Urothelium cell line (cell line): ENCODE results near the gene DSTYK.

Source experiments
- DNase-seq: peaks from one replicate; pipeline ENCODE4 v3.0.0; 2011; ENCODE audit warnings: low spot score, mixed read lengths
- FAIRE-seq: peaks from 2 replicates; lab custom pipeline; 2011; peaks lifted over from hg19 to GRCh38; lab: Jason Lieb, UNC

Gene DSTYK

DNA sequence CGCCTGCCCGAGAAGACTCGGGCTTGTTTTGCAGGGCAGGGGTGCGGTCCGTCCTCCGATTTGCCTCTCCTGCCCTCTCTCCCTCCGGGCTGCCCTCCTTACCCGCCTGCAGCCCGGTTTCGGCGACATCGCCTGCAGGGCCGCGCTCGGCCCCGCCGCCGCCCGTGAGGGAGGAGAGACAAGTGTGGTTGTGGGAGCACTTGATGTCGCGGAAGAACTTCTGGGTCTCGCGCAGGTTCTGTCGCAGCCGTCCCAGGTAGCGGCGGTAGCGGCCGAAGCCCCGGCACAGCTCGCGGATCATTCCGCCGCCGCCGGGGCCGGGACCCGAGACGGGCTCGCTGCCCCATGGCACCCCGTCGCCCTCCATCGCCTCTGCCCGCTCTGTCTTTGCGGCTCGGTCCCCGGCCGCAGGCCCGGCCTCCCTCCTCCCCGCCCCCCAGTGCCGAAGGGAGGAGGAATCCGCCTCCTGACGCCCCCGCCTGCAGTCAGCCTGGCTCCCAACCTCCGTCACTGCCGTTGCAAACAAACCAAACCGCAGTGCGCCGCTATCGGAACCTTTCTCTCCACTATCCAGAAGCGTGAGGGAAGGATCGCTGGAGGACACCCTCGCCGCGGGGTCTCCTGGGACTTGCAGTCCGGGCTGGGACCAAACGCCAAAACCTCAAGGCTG lies at the start of gene DSTYK:
TSS of gene DSTYK (minus strand) at position 534 of the 670 bp plus-strand sequence. CDS start at position 367, 167 bp downstream.
- FAIRE-seq (peak; percentile 46), DNase-seq (peak; percentile 93)

DNA sequence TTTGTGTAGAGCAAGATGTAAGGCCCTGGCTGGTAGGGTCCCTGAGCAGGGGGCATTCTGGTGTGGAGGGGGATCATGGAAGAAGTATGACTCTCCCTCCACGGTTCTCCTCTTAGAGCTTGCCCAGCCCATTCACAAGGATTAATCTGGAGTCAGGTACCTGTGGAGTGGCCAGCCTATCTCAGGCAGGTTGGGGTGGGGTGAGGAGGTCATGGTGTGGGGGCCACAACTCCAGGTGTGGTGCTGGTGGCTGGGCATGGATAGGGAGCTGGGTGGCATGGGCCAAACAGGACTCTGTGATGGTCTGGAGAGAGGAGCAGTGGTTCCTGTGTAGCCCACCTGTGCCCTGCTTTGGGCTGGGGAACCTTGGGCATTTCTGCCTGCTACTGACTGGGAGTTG lies 48.5 kb upstream of the DSTYK start:
- FAIRE-seq, result no peak
- no peak for DNase-seq

DNA sequence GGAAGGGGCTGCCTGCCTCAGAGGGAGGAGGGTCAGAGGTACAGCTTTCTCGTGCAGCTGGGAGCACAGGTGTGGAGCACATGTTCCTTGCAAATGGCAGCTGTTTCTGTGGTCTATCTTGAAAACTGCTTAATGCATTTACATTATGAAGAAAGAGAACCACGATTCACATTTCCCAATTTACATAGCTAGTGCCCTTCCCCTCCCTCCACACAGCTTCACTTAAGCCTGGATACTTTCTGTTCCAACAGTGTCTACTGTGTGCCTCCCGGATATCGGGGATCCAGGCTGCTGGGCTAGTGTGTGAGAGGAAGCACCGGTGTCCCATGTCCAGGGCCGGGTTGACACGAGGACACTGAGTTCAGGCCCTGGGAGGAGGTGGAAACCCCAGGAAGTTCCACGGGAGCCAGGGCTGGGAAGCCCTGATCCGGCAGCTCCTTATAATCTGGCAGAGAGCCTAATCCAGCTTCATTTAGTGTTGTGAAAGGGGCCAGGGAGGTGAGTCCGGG lies 47.9 kb upstream of the DSTYK start:
- DNase-seq, result no peak
- FAIRE-seq, result no peak

GRCh38 chr1:205258719-205259118 lies 47.2 kb upstream of the DSTYK start:
- FAIRE-seq (no peak), DNase-seq (peak; percentile 76)

- FAIRE-seq, result no peak
- no peak for DNase-seq
These were observed 46.8 kb upstream of the DSTYK start for GRCh38 chr1:205258261-205258691.

DNA sequence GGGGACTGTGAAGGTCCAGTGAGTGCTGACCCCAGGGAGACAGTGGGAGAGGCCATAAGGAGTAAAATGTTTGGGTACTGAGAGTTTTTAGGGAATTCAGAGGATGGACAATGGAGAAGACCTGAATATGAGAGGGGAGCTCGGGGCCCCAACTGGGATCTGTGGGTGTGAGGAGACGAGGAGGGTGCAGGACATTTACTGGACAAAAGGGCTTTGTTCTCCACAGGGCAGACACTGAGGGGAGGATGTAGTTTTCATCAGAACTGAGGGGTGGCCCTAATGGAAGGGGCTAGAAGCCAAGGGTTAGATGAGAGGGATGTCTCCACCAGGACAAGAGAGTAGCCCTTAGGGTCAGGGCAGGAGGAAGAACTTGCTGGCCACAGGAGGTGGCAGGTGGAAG lies 46.2 kb upstream of the DSTYK start:
- no peak for FAIRE-seq

DNA sequence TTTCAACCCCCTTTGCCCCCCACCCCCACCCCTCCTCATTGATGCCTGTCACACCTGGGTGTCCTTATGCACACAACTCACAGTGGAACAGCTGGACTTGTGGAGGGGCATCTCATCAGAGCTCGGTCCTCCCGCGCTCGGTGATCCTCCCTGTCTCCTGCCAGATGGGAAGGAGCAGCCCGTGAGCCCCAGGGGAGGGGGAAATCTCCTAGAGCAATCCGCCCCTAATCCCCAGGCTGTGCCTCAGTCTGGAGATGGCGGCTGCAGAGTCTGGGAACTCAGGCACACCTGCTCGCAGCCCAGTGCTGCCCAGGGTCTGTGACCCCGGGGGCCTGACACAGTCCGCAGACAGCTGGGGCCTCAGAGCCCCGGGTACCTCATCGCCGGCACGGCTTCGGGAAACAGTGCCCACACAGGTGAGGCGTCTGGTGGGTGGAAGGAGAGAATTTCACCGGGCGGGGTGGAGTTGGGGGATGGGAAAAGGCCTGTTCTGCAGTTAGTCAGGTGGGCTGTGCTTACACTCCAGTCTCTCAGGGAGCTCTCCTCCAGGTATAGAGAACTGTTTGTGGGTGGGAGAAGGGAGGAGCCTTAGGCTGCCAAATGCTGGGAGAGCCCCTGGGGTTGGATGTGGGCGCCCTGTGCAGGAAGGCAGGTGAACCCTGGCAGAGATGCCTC lies 45.6 kb upstream of the DSTYK start:
- DNase-seq (no peak), FAIRE-seq (no peak)

More for the DNA sequence above, 46.2 kb upstream of the DSTYK start:
- no peak for DNase-seq

DNA sequence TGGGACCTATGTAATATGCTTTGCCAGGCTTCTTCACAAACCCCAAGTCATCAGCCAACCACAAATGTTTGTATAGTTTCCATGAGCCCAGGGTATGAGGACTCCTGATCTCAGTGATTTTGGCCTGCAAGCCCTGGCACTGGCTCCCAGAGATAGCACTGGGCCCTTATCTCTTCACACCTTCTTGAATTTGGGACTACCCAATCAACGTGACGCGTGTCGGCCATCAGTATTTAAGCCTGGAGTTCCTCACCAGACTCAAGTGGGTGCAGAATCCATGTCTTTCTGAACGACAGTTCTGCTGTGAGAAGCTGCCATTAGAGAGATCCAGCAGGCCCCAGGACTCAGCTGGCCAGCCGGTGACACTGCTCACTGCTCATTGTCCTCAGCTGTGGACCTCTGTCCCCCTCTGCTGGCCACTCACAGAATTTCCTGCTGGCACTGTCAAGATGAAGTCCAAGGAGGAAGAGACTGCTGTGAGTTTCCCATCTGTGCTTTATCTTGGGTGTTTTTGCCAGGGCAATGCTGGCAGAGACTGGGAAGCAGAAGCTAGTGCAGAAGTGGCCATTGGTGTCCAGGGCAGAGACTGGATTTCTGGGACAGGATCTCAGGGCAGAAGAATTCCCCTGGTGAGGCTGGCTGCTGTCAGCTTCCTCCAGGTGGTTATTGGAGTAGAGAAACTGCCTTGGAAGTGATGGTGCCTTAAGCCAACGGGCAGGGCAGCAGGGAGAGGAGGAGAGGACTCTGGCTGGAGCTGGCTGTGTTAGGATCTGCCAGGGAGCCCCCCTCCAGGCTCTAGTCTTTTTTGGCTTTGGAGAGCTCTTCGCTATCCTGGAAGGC lies 44.7 kb upstream of the DSTYK start:
- FAIRE-seq (no peak), DNase-seq (peak; percentile 80)

GRCh38 chr1:205251576-205251975 lies 40.1 kb upstream of the DSTYK start:
- DNase-seq (no peak), FAIRE-seq (no peak)

- no peak for FAIRE-seq
These were observed 39.2 kb upstream of the DSTYK start for GRCh38 chr1:205250699-205251098.

GRCh38 chr1:205249651-205250050 lies 38.1 kb upstream of the DSTYK start:
- no peak for FAIRE-seq
- no peak for DNase-seq

More at GRCh38 chr1:205250699-205251098, 39.2 kb upstream of the DSTYK start:
- no peak for DNase-seq

DNA sequence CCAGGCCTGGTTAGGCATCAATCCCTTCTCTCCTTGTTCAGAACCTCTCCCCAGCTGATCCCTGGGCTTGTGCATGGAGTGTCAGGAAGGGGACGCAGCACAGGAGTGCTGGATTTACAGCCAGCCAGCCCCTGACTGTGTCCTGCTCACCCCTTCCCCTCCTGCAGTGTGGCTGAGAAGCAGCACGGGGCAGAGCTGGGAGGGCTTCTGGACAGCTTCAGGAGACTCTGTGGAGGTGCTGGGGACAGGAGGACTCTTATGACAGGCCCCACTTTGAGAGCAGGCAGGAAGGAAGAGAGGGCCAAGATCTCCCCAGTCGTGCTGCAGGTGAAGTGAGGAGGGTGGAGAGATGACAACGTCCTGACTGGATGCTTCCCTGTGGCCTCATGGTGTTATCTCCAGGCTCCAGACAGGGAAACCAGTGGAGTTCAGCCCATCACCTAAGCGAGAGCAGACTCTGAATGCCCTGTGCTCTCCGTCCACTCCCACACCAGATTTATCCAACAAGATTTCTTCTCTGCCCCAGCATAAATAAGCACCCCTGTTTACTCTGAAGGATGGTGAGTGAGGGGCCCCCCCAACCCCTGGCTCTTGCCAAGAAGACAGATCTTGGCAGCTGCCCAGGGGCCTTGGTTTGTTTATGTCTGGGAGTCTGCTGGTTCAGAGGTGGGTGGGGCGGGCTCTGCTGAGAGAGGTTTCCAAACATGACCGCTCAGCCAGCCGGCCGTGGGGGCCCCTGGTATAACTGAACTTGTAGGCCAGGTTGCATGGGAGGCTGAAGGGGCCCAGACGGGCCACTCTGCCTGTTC lies 37.5 kb upstream of the DSTYK start:
- DNase-seq (no peak), FAIRE-seq (no peak)

- DNase-seq (no peak), FAIRE-seq (no peak)
These were observed 35.8 kb upstream of the DSTYK start for GRCh38 chr1:205247130-205247921.

DNA sequence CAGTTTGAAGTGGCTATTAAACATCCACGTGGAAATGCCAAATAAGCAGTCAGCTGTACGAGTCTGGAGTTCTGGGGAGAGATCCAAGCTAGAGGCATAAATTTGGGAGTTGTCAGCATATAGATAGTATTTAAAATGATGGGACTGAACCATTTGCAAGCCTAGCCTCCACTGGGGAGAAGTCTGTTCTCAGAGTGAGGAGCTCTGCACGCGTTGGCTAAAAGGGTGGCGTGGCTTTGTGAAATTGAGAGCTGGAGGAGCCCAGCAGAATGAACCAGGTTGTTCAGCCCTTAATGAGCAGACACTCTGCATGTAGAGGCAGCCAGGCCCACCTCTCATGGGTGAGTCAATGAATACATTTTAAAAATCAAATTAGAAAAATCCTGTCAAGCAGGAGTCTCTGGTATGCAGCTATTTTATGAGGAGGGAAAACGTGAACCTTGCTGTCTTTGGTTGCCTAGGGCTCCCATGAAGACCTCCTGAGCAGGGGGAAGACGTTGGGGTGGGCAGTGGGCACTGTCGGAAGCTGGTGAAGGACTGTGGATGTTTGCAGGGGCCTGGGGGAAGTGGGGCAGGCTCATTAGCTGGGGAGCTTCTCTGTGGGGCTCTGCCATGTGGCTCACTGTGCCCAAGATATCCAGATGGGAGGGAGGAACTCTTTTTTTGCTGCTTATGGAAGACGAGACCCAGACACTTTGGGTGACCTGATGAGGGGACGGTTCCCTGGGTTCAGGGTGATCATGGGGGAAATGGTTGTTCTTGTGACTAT lies 35.0 kb upstream of the DSTYK start:
- FAIRE-seq, result no peak
- no peak for DNase-seq

GRCh38 chr1:205245096-205245495 lies 33.6 kb upstream of the DSTYK start:
- no peak for FAIRE-seq
- no peak for DNase-seq

DNA sequence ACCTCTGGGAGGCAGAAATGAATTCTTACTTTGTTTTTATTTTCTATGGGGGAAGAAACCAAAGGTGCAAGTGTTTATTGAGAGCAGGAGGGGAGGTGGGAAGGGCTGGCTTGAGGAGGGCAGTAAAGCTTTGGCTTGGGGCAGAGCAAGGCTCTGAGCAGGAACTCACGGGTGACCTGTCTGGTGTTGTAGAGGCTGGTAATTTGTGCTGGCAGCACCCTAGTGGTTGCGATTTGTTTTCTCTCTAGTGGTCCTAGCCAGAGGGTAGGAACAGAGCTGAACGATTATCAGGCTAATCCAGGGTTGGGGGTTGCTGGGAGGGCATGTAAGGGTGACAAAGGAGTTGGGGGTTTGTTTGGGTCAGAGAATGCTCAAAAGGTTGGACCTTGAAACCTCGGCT lies 32.9 kb upstream of the DSTYK start:
- FAIRE-seq (no peak), DNase-seq (no peak)

DNA sequence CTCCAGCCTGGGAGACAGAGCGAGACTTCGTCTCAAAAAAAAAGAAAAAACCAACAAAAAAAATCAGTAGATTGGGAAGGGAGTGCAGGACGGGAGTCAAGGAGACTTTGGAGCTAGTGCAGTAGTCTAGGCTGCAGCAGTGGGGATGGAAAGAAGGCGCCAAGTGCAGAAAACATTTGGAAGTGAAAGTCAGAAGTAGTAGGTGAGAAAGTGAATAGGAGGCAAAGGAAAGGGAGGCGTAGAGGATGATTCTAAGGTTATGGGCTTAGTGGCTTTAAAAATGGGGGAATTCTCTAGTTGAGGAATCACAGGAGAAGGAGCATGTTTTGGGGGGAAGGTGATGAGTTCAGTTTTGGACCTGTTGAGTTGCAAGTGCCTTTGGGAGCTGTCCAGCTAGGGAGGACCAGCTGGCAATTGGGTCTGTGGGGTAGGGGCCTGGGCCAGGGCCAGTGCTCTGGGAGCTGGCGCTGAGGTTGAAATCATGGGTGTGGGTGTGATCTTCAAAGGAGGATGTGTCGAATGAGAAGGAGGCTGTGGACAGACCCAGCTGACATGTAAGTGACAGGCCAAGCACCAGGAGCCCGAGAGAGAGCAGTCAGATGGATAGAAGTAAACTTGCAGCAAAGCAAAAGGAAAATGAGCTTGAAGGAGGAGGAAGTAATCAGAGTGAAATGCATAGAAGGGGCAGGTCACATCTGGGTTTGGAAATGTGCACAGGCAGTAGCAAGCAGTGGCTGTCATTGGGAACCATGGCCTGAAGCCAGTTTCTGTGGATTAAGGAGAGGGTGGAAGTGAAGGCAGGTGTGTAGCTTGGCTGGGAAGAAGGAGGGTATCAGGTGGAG lies 32.1 kb upstream of the DSTYK start:
- no peak for DNase-seq
- FAIRE-seq, result no peak

- FAIRE-seq, result no peak
- no peak for DNase-seq
These were observed 30.0 kb upstream of the DSTYK start for GRCh38 chr1:205241366-205242030.
